Liver (tissue), 9 donors: Measurements from ENCODE around the gene A2ML1. TPM values are rescaled to one million over a fixed set of nuclear protein-coding genes. Genes with fewer than 3 reads are reported as not detected.
"Not testable (repeated sequence)": the region's sequence is repeated elsewhere in the genome, so short reads cannot be mapped to it uniquely, and the experiment has no call there.

ENCODE experiments used
- DNase-seq: peaks from one replicate; pipeline ENCODE4 v3.0.0-alpha.2; 2017; ENCODE audit warnings: low spot score
- H3K27ac ChIP-seq, 2 donors: one replicate each; pipeline ENCODE4 v1.7.0; 2013; ENCODE audit warnings: inconsistent platforms in 2 of 2, low read length in 2 of 2, control low read depth in 1 of 2, low read depth in 1 of 2, mild to moderate bottlenecking in 1 of 2
- H3K27me3 ChIP-seq, 4 donors: one replicate each; pipeline versions ENCODE4 v1.6.1 to v1.7.0; 2013; ENCODE audit warnings: low read length in 3 of 4, inconsistent platforms in 1 of 4, mild to moderate bottlenecking in 1 of 4, moderate library complexity in 1 of 4; ENCODE audit not compliant: control insufficient read depth in 4 of 4, insufficient read depth in 4 of 4
- H3K36me3 ChIP-seq, 4 donors: one replicate each; pipeline versions ENCODE4 v1.6.1 to v1.7.0; 2013; ENCODE audit warnings: low read length in 3 of 4, mild to moderate bottlenecking in 3 of 4, low read depth in 1 of 4, moderate library complexity in 1 of 4; ENCODE audit not compliant: control insufficient read depth in 4 of 4, insufficient read depth in 3 of 4
- H3K4me1 ChIP-seq, 4 donors: one replicate each; pipeline versions ENCODE4 v1.6.1 to v1.7.0; 2013; ENCODE audit warnings: low read length in 3 of 4, mild to moderate bottlenecking in 3 of 4, moderate library complexity in 1 of 4; ENCODE audit not compliant: control insufficient read depth in 4 of 4, insufficient read depth in 4 of 4
- H3K4me3 ChIP-seq, 3 donors: one replicate each; pipeline versions ENCODE4 v1.6.1 to v1.7.0; 2013; ENCODE audit warnings: low read length in 3 of 3, control low read depth in 1 of 3, low read depth in 1 of 3, mild to moderate bottlenecking in 1 of 3
- H3K9ac ChIP-seq, 2 donors: one replicate each; pipeline ENCODE4 v1.7.0; 2013; ENCODE audit warnings: low read length in 2 of 2, mild to moderate bottlenecking in 2 of 2, moderate library complexity in 2 of 2, control low read depth in 1 of 2, low read depth in 1 of 2
- H3K9me3 ChIP-seq, 4 donors: one replicate each; pipeline versions ENCODE4 v1.6.1 to v1.7.0; 2013; ENCODE audit warnings: low read length in 3 of 4; ENCODE audit not compliant: control insufficient read depth in 4 of 4
- ATF3 ChIP-seq: IDR thresholded peaks from 2 replicates; pipeline ENCODE4 v1.6.1; 2016; ENCODE audit warnings: antibody characterized with exemption
- CTCF ChIP-seq: fragments of 150-350 bp; IDR thresholded peaks from 2 replicates; pipeline ENCODE4 v1.5.1; 2017; ENCODE audit warnings: improper control_type of control experiment, low read depth, low read length; ENCODE audit not compliant: missing input control
- EGR1 ChIP-seq, 2 donors: IDR thresholded peaks; 2 replicates each; pipeline ENCODE4 v1.6.1; 2016 to 2018; ENCODE audit warnings: antibody characterized with exemption in 2 of 2, low read depth in 2 of 2
- FOXA1 ChIP-seq: IDR thresholded peaks from 2 replicates; pipeline ENCODE4 v1.6.1; 2016; ENCODE audit warnings: antibody characterized with exemption
- FOXA2 ChIP-seq: IDR thresholded peaks from 2 replicates; pipeline ENCODE4 v1.6.1; 2016; ENCODE audit warnings: antibody characterized with exemption
- GABPA ChIP-seq, 2 donors: IDR thresholded peaks in 1 of 2; conservative IDR thresholded peaks in 1 of 2; 2 replicates each; pipeline ENCODE4 v1.6.1; 2016; ENCODE audit warnings: antibody characterized with exemption in 2 of 2, mild to moderate bottlenecking in 1 of 2, moderate library complexity in 1 of 2
- HNF4A ChIP-seq, 2 donors: conservative IDR thresholded peaks; 2 replicates each; pipeline ENCODE4 v1.6.1; 2016; ENCODE audit warnings: antibody characterized with exemption in 2 of 2, mild to moderate bottlenecking in 2 of 2
- HNF4G ChIP-seq: IDR thresholded peaks from 2 replicates; pipeline ENCODE4 v1.6.1; 2016; ENCODE audit warnings: antibody characterized with exemption
- JUND ChIP-seq, 2 donors: IDR thresholded peaks; 2 replicates each; pipeline ENCODE4 v1.6.1; 2016; ENCODE audit warnings: antibody characterized with exemption in 2 of 2
- NR2F2 ChIP-seq: IDR thresholded peaks from 2 replicates; pipeline ENCODE4 v1.6.1; 2016; ENCODE audit warnings: antibody characterized with exemption
- RAD21 ChIP-seq, 2 donors: IDR thresholded peaks; 2 replicates each; pipeline ENCODE4 v1.6.1; 2016; ENCODE audit warnings: antibody characterized with exemption in 2 of 2, mild to moderate bottlenecking in 2 of 2
- RXRA ChIP-seq, 2 donors: IDR thresholded peaks; 2 replicates each; pipeline ENCODE4 v1.6.1; 2017 to 2018; ENCODE audit warnings: antibody characterized with exemption in 2 of 2, mild to moderate bottlenecking in 1 of 2
- SP1 ChIP-seq: IDR thresholded peaks from 2 replicates; pipeline ENCODE4 v1.6.1; 2018; ENCODE audit warnings: antibody characterized with exemption, mild to moderate bottlenecking
- TAF1 ChIP-seq: conservative IDR thresholded peaks from 2 replicates; pipeline ENCODE4 v1.6.1; 2016; ENCODE audit warnings: antibody characterized with exemption, mild to moderate bottlenecking
- YY1 ChIP-seq: IDR thresholded peaks from 2 replicates; pipeline ENCODE4 v1.6.1; 2016; ENCODE audit warnings: antibody characterized with exemption, mild to moderate bottlenecking
- ZBTB33 ChIP-seq: IDR thresholded peaks from 2 replicates; pipeline ENCODE4 v1.6.1; 2016; ENCODE audit warnings: antibody characterized with exemption
- WGBS: extraction: QIAGEN DNeasy Blood & Tissue Kit; methylation state at CpG from one replicate; pipeline ENCODE4 v1.1.7; 2013; 5-methylcytosine and 5-hydroxymethylcytosine counted together
- polyA plus RNA-seq, 2 donors: library from polyadenylated mRNA; stranded (reverse) in 1 of 2; unstranded in 1 of 2; fragments of 200-250 nt in 1 of 2; fragments of >200 nt in 1 of 2; fragmentation: Nextera tagmentation in 1 of 2; extraction: Ambion mirVana in 1 of 2; gene quantifications; one replicate each; pipeline versions ENCODE4 v1.2.1 to v1.2.3, GENCODE V29; 2013 to 2015
- total RNA-seq, 2 donors: library from RNA; depleted of rRNA; stranded (reverse); fragments of >200 nt; gene quantifications; one replicate each; pipeline ENCODE4 v1.2.3, GENCODE V29; 2014
- TF ChIP-seq, protein P1 (sequence below): IDR thresholded peaks from 2 replicates; pipeline ENCODE4 v1.6.1; 2016; ENCODE audit warnings: antibody characterized with exemption
- donor health status: healthy.
- donor health status: healthy.
- donor health status: healthy.
- donor health status: healthy.
- donor health status: healthy.

A2ML1 gene
- total and polyA plus RNA-seq, 4 donors, result 0.03 to 0.19 TPM; not detected in 2

DNA sequence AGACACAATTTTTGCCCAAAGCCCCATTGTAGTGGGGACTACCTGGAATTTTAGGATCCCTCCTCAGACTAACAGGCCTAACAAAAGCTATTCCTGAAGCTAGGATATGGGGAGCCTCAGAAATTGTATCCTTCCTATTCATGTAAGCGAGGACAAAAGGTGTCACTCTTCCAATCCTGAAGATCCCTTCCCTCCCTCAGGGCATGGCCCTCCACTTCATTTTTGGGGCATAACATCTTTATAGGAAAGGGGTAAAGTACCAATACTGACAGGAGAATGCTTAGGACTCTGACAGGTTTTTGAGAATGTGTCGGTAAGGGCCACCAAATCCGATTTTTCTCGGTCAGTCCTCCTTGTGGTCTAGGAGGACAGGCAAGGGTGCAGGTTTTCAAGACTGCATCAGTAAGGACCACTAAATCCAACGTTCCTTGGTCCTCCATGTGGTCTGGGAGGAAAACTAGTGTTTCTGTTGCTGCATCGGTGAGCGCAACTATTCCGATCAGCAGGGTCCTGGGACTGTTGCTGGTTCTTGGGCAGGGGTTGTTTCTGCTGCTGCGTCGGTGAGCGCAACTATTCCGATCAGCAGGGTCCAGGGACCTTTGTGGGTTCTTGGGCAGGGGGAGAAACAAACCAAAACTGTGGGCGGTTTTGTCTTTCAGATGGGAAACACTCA is 32.9 kb upstream of the A2ML1 start:
- not testable (repeated sequence) for H3K4me1 ChIP-seq, H3K4me3 ChIP-seq, H3K9ac ChIP-seq, H3K27ac ChIP-seq, DNase-seq, H3K27me3 ChIP-seq, H3K9me3 ChIP-seq, H3K36me3 ChIP-seq
- WGBS, result 85% methylated on average over 13 of the region's 13 CpGs

- H3K4me3 ChIP-seq, H3K9me3 ChIP-seq, H3K27ac ChIP-seq, H3K36me3 ChIP-seq, H3K4me1 ChIP-seq, DNase-seq, H3K9ac ChIP-seq, H3K27me3 ChIP-seq: not testable (repeated sequence)
- WGBS, result 79% methylated on average over 4 of the region's 4 CpGs
Measured at GRCh38 chr12:8793226-8793625, 29.2 kb upstream of the A2ML1 start.

GRCh38 chr12:8794611-8795010 is 27.8 kb upstream of the A2ML1 start:
- not testable (repeated sequence) for H3K27me3 ChIP-seq, H3K9ac ChIP-seq, H3K4me3 ChIP-seq, H3K4me1 ChIP-seq, DNase-seq, H3K27ac ChIP-seq, H3K9me3 ChIP-seq, H3K36me3 ChIP-seq
- WGBS, result 96% methylated on average over 21 of the region's 21 CpGs

DNA sequence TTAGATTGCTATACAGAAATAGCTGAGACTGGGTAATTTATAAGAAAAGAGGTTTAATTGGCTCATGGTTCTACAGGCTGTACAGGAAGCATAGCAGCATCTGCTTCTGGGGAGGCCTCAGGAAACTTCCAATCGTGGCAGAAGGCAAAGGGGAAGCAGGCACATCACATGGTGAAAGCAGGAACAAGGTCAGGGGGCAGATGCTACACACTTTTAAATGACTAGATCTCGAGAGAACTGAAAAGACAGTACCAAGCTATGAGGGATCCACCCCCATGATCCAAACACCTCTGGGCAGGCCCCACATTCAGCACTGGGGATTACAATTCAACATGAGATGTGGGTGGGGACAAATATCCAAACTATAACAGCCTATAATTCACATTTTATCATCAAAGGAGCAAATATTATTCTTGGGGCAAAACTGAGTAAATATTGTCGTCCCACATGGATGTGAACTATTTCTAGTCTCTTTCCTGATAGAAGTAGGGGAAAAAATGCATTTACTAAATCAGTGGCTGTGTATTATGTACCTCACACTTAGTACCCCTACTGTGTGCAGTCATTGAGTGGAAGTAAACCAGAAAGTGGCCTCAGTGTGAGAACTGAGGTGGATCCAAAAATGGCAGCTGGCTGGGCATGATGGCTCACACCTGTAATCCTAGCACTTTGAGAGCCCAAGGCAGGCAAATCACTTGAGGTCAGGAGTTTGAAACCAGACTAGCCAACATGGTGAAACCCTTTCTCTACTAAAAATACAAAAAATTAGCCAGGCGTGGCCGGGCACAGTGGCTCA is 25.4 kb upstream of the A2ML1 start:
- no peak overlapping the region for H3K4me3 ChIP-seq
- H3K9me3 ChIP-seq, result no peaks in the 10 kb centered on the region
- no peaks in the 10 kb centered on the region for H3K27me3 ChIP-seq
- 79% methylated on average over 5 of the region's 5 CpGs for WGBS
- H3K4me1 ChIP-seq, result no peaks in the 10 kb centered on the region
- no peak overlapping the region for H3K9ac ChIP-seq
- no peak for DNase-seq
- H3K36me3 ChIP-seq, result no peaks in the 10 kb centered on the region
- H3K27ac ChIP-seq, result no peak overlapping the region
- no peak for TF ChIP-seq RXRA (IDR thresholded peaks at IDR 0.05)
- no peak for TF ChIP-seq RAD21 (IDR thresholded peaks at IDR 0.05)
- no peak for TF ChIP-seq ATF3
- TF ChIP-seq TAF1, result no peak
- TF ChIP-seq SP1, result no peak
- no peak for TF ChIP-seq HNF4A (conservative IDR thresholded peaks at IDR 0.05)
- no peak for TF ChIP-seq ZBTB33
- no peak for TF ChIP-seq FOXA2
- TF ChIP-seq, protein P1, sequence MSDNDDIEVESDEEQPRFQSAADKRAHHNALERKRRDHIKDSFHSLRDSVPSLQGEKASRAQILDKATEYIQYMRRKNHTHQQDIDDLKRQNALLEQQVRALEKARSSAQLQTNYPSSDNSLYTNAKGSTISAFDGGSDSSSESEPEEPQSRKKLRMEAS, result no peak
- no peak for TF ChIP-seq JUND (IDR thresholded peaks at IDR 0.05)
- no peak for TF ChIP-seq HNF4G
- no peak for TF ChIP-seq FOXA1
- no peak for TF ChIP-seq CTCF
- TF ChIP-seq YY1, result no peak
- no peak for TF ChIP-seq NR2F2
- no peak for TF ChIP-seq GABPA (IDR thresholded peaks at IDR 0.05 in 1 of 2, conservative IDR thresholded peaks at IDR 0.05 in 1 of 2)
- TF ChIP-seq EGR1 (IDR thresholded peaks at IDR 0.05; ENCODE audit: low read depth in 2 of 2), result no peak
